ENCODE measurements around the gene DMD. TPM values are rescaled to one million over a fixed set of nuclear protein-coding genes. Genes with fewer than 3 reads are reported as not detected.
A peak's percentile ranks its signal among the peaks of the same experiment; 100 is the strongest.

Gene DMD
- total and polyA plus RNA-seq, 4 donors = 3.9 to 73.8 (median 11.2) TPM

DNA sequence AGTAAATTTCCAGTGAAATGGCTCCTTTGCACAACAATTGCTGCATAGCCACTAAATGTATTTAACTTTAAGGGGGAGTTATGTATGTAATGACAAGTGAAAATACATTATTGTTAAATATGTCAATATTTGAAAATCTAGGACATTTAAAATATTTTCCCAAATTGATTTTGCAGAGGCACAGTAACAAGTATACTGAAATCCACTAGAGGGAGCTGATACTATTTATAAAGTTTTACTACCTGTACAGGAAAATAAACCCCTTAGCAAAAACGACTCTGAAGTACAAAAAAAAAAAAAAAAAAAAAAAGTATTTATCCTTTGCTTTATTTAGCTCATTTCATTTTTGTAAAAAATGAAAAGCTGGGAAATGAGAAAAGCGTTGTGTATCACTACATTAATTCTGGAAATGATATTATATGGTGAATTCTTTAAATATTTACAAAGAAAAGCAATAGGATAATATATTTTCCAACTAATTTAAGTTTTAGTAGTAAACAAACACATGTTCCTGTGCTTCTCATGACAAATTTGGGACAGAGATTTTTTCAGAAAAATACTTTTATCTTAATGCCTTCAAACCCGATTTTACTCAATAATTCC lies 727.7 kb downstream of the DMD start:
- no peak overlapping the region for H3K27ac ChIP-seq (ENCODE audit: low read depth in 1 of 2, low read length in 1 of 2)
- no peak overlapping the region for H3K4me3 ChIP-seq
- 34 to 43% methylated on average over 3 of the region's 3 CpGs for WGBS, 2 donors
- no peaks in the 10 kb centered on the region for H3K9me3 ChIP-seq (ENCODE audit: control insufficient read depth in 4 of 4, insufficient read depth in 3 of 4, low read length in 3 of 4)
- H3K9ac ChIP-seq (ENCODE audit: insufficient read depth in 1 of 2, low read length in 2 of 2) = no peak overlapping the region
- no peaks in the 10 kb centered on the region for H3K4me1 ChIP-seq (ENCODE audit: control insufficient read depth in 5 of 5, insufficient read depth in 5 of 5, low read length in 5 of 5)
- ATAC-seq (ENCODE audit: insufficient read depth, low FRiP score) = no peak
- H3K27me3 ChIP-seq (ENCODE audit: control insufficient read depth in 3 of 3, insufficient read depth in 3 of 3, low read length in 2 of 3) = peaks cover 0 to 6% (median 3%) of the 10 kb centered on the region in 3 donors
- TF ChIP-seq, protein P1, sequence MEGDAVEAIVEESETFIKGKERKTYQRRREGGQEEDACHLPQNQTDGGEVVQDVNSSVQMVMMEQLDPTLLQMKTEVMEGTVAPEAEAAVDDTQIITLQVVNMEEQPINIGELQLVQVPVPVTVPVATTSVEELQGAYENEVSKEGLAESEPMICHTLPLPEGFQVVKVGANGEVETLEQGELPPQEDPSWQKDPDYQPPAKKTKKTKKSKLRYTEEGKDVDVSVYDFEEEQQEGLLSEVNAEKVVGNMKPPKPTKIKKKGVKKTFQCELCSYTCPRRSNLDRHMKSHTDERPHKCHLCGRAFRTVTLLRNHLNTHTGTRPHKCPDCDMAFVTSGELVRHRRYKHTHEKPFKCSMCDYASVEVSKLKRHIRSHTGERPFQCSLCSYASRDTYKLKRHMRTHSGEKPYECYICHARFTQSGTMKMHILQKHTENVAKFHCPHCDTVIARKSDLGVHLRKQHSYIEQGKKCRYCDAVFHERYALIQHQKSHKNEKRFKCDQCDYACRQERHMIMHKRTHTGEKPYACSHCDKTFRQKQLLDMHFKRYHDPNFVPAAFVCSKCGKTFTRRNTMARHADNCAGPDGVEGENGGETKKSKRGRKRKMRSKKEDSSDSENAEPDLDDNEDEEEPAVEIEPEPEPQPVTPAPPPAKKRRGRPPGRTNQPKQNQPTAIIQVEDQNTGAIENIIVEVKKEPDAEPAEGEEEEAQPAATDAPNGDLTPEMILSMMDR (IDR thresholded peaks at IDR 0.05; ENCODE audit: control extremely low read depth, extremely low read depth) = no peak
- peak in 1 of 3 donors; percentile 5 for DNase-seq
- no peaks in the 10 kb centered on the region for H3K36me3 ChIP-seq (ENCODE audit: control insufficient read depth in 4 of 4, insufficient read depth in 4 of 4, low read length in 4 of 4)

DNA sequence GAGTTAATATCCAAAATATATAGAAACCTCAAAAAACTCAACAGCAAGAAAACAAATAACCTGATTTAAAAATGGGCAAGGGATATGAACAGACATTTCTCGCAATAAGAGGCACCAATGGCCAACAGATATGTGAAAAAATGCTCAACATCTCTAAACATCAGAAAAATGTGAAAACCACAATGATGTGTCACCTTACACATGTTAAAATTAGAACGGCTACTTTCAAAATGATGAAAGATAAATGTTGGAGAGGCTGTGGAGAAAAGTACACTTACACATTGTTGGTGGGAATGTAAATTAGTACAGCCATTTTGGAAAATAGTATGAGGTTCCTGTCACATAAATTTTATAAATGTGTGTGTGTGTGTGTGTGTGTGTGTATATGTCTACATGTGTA lies 731.3 kb downstream of the DMD start:
- ATAC-seq (ENCODE audit: insufficient read depth, low FRiP score) (no peak), DNase-seq (no peak)
- Histone ChIP-seq H3K4me3 (no peak overlapping the region), H3K4me1 (ENCODE audit: control insufficient read depth in 5 of 5, insufficient read depth in 5 of 5, low read length in 5 of 5) (no peaks in the 10 kb centered on the region), H3K27ac (ENCODE audit: low read depth in 1 of 2, low read length in 1 of 2) (no peak overlapping the region), H3K9me3 (ENCODE audit: control insufficient read depth in 4 of 4, insufficient read depth in 3 of 4, low read length in 3 of 4) (no peaks in the 10 kb centered on the region), H3K36me3 (ENCODE audit: control insufficient read depth in 4 of 4, insufficient read depth in 4 of 4, low read length in 4 of 4) (no peaks in the 10 kb centered on the region), H3K27me3 (ENCODE audit: control insufficient read depth in 3 of 3, insufficient read depth in 3 of 3, low read length in 2 of 3) (peaks cover 0 to 6% (median 3%) of the 10 kb centered on the region in 3 donors), H3K9ac (ENCODE audit: insufficient read depth in 1 of 2, low read length in 2 of 2) (no peak overlapping the region)
- WGBS, 2 donors = 77 to 88% methylated on average over 2 of the region's 2 CpGs
- TF ChIP-seq, protein P1 (IDR thresholded peaks at IDR 0.05; ENCODE audit: control extremely low read depth, extremely low read depth) = no peak

DNA sequence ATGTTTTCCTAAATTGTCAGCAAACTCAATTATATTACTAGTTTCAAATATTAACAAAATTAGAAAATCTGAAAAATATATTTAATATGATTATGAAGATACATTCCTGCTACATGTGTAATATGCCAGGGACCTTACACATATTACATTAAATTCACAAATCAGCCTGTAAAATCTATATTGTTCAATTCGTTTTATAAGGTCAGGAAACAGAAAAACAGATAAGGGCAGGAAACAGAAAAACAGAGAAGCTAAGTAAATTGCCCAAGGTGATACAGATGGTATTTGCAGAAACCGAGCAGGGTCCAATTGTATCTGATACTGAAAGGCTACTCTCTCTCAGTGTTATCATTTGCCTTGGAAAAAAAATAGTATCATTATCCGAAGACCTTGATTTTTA lies 739.0 kb downstream of the DMD start:
- ATAC-seq (ENCODE audit: insufficient read depth, low FRiP score) = no peak
- no peak overlapping the region for H3K9ac ChIP-seq (ENCODE audit: insufficient read depth in 1 of 2, low read length in 2 of 2)
- TF ChIP-seq, protein P1 (IDR thresholded peaks at IDR 0.05; ENCODE audit: control extremely low read depth, extremely low read depth) = no peak
- DNase-seq = no peak
- H3K9me3 ChIP-seq (ENCODE audit: control insufficient read depth in 4 of 4, insufficient read depth in 3 of 4, low read length in 3 of 4) = no peaks in the 10 kb centered on the region
- H3K4me3 ChIP-seq = no peak overlapping the region
- 63 to 75% methylated on average over 3 of the region's 3 CpGs for WGBS, 2 donors
- H3K27me3 ChIP-seq (ENCODE audit: control insufficient read depth in 3 of 3, insufficient read depth in 3 of 3, low read length in 2 of 3) = no peaks in the 10 kb centered on the region
- no peaks in the 10 kb centered on the region for H3K36me3 ChIP-seq (ENCODE audit: control insufficient read depth in 4 of 4, insufficient read depth in 4 of 4, low read length in 4 of 4)
- no peaks in the 10 kb centered on the region for H3K4me1 ChIP-seq (ENCODE audit: control insufficient read depth in 5 of 5, insufficient read depth in 5 of 5, low read length in 5 of 5)
- no peak overlapping the region for H3K27ac ChIP-seq (ENCODE audit: low read depth in 1 of 2, low read length in 1 of 2)

DNA sequence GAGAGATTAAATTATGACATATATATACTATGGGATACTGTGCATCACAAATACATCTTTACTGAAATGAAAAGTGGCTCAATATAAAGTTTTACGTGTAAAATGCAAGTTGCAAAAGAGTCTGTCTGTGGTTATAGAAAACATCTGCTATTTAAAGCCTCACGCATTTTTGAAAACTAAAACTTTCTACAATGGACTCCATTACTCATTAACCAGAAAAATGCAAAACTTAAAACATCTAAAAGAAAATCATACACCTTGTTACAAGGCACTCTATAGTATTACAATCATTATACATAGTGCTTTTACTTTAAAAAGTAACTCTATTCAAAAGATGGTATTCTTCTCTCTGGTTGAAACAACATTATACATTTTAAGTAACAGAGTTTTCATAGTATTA lies 755.6 kb downstream of the DMD start:
- TF ChIP-seq, protein P1 (IDR thresholded peaks at IDR 0.05; ENCODE audit: control extremely low read depth, extremely low read depth) = no peak
- Histone ChIP-seq H3K4me1 (ENCODE audit: control insufficient read depth in 5 of 5, insufficient read depth in 5 of 5, low read length in 5 of 5) (no peaks in the 10 kb centered on the region), H3K36me3 (ENCODE audit: control insufficient read depth in 4 of 4, insufficient read depth in 4 of 4, low read length in 4 of 4) (no peaks in the 10 kb centered on the region), H3K9me3 (ENCODE audit: control insufficient read depth in 4 of 4, insufficient read depth in 3 of 4, low read length in 3 of 4) (no peaks in the 10 kb centered on the region), H3K27me3 (ENCODE audit: control insufficient read depth in 3 of 3, insufficient read depth in 3 of 3, low read length in 2 of 3) (no peaks in the 10 kb centered on the region), H3K4me3 (no peak overlapping the region), H3K27ac (ENCODE audit: low read depth in 1 of 2, low read length in 1 of 2) (no peak overlapping the region), H3K9ac (ENCODE audit: insufficient read depth in 1 of 2, low read length in 2 of 2) (no peak overlapping the region)
- no peak for ATAC-seq (ENCODE audit: insufficient read depth, low FRiP score)
- no peak for DNase-seq
- WGBS, 2 donors = 78 to 85% methylated on average over 2 of the region's 2 CpGs

Measured in lung (tissue), 12 donors.